ENCODE data around the gene TCHHL1. TPM values are rescaled to one million over a fixed set of nuclear protein-coding genes. Genes with fewer than 3 reads are reported as not detected.

Gene TCHHL1
- total and polyA plus RNA-seq, 9 of the 15 experiments (the other 6 are each of a cell fraction or from before 2014, with no cell fraction given), result not detected

DNA sequence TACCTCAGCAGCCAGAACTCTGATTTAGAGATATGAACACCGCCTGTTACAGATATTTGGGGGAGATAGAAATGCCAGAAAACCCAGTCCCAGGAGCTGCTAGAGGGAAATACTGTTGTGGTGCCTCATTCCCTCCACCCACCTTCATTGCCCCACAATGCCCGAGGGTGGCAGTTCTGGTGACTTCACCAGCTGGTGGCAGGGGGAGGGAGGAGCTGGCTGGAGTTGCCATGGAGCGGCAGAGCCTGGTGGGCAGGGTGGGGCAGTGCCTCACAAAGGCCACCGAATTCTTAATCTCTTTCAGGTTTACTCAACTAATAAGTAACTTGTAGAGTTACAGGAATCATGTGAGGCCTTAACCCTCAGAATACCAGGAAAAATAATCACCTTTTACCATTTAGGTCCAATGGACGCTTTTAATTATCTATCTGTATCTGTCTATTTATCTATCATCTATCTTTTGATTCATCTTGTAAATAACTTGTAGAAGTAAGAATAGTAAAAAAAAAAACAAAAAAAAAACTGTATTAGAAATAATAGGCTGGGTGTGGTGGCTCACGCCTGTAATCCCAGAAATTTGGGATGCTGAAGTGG, 40.4 kb downstream of the TCHHL1 start (continued):
- TF ChIP-seq, protein P1, sequence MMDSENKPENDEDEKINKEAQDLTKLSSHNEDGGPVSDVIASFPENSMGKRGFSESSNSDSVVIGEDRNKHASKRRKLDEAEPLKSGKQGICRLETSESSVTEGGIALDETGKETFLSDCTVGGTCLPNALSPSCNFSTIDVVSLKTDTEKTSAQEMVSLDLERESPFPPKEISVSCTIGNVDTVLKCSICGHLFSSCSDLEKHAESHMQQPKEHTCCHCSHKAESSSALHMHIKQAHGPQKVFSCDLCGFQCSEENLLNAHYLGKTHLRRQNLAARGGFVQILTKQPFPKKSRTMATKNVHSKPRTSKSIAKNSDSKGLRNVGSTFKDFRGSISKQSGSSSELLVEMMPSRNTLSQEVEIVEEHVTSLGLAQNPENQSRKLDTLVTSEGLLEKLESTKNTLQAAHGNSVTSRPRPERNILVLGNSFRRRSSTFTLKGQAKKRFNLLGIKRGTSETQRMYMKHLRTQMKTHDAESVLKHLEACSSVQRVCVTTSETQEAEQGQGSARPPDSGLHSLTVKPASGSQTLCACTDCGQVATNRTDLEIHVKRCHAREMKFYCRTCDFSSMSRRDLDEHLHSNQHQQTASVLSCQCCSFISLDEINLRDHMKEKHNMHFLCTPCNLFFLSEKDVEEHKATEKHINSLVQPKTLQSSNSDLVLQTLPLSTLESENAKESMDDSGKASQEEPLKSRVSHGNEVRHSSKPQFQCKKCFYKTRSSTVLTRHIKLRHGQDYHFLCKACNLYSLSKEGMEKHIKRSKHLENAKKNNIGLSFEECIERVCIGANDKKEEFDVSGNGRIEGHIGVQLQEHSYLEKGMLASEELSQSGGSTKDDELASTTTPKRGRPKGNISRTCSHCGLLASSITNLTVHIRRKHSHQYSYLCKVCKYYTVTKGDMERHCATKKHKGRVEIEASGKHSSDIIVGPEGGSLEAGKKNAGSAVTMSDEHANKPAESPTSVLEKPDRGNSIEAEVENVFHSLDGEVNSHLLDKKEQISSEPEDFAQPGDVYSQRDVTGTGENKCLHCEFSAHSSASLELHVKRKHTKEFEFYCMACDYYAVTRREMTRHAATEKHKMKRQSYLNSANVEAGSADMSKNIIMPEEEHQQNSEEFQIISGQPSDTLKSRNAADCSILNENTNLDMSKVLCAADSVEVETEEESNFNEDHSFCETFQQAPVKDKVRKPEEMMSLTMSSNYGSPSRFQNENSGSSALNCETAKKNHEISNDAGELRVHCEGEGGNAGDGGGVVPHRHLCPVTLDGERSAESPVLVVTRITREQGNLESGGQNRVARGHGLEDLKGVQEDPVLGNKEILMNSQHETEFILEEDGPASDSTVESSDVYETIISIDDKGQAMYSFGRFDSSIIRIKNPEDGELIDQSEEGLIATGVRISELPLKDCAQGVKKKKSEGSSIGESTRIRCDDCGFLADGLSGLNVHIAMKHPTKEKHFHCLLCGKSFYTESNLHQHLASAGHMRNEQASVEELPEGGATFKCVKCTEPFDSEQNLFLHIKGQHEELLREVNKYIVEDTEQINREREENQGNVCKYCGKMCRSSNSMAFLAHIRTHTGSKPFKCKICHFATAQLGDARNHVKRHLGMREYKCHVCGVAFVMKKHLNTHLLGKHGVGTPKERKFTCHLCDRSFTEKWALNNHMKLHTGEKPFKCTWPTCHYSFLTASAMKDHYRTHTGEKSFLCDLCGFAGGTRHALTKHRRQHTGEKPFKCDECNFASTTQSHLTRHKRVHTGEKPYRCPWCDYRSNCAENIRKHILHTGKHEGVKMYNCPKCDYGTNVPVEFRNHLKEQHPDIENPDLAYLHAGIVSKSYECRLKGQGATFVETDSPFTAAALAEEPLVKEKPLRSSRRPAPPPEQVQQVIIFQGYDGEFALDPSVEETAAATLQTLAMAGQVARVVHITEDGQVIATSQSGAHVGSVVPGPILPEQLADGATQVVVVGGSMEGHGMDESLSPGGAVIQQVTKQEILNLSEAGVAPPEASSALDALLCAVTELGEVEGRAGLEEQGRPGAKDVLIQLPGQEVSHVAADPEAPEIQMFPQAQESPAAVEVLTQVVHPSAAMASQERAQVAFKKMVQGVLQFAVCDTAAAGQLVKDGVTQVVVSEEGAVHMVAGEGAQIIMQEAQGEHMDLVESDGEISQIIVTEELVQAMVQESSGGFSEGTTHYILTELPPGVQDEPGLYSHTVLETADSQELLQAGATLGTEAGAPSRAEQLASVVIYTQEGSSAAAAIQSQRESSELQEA (IDR thresholded peaks at IDR 0.05; ENCODE audit: low read depth), result no peak
- TF ChIP-seq CBX3 (IDR thresholded peaks at IDR 0.05; ENCODE audit: borderline replicate concordance in 1 of 2, low read length in 2 of 2) (no peak), ZFP36 (IDR thresholded peaks at IDR 0.05; ENCODE audit: low read depth, low read length, partially characterized antibody) (no peak), POLR2A (conservative IDR thresholded peaks at IDR 0.05) (peak; percentile 40; the same call in 1 of the 2 replicates), SMC3 (conservative IDR thresholded peaks at IDR 0.05; ENCODE audit: insufficient read depth, low read depth, low read length) (no peak), NBN (IDR thresholded peaks at IDR 0.05; ENCODE audit: low read depth) (no peak), CBFA2T2 (conservative IDR thresholded peaks at IDR 0.05) (no peak), FOSL1 (tag; conservative IDR thresholded peaks at IDR 0.05) (peak; percentile 59; the same call in 1 of the 2 replicates), SAP30 (IDR thresholded peaks at IDR 0.05; ENCODE audit: borderline replicate concordance, insufficient read depth, low read depth, low read length, poor library complexity, severe bottlenecking) (no peak), SRSF1 (IDR thresholded peaks at IDR 0.05; ENCODE audit: low read depth, low read length) (no peak), SAFB2 (IDR thresholded peaks at IDR 0.05; ENCODE audit: borderline replicate concordance, low read depth, low read length, severe bottlenecking) (no peak), ZNF668 (CRISPR knock-in tag; IDR thresholded peaks at IDR 0.05) (no peak), STAT5A (IDR thresholded peaks at IDR 0.05; ENCODE audit: borderline replicate concordance, low read length) (no peak), TEAD1 (CRISPR knock-in tag; IDR thresholded peaks at IDR 0.05) (0 out of 4 replicates have a peak, but pooled peaks of 1 of the 2 experiments have one; percentile 7), MIER1 (IDR thresholded peaks at IDR 0.05; ENCODE audit: low read depth) (peak; percentile 32; the same call in 1 of the 2 replicates)
- TF ChIP-seq, protein P2, sequence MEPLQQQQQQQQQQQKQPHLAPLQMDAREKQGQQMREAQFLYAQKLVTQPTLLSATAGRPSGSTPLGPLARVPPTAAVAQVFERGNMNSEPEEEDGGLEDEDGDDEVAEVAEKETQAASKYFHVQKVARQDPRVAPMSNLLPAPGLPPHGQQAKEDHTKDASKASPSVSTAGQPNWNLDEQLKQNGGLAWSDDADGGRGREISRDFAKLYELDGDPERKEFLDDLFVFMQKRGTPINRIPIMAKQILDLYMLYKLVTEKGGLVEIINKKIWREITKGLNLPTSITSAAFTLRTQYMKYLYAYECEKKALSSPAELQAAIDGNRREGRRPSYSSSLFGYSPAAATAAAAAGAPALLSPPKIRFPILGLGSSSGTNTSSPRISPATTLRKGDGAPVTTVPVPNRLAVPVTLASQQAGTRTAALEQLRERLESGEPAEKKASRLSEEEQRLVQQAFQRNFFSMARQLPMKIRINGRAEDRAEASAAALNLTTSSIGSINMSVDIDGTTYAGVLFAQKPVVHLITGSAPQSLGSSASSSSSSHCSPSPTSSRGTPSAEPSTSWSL (CRISPR knock-in tag; IDR thresholded peaks at IDR 0.05; ENCODE audit: borderline replicate concordance), result no peak
- TF ChIP-seq, protein P3, sequence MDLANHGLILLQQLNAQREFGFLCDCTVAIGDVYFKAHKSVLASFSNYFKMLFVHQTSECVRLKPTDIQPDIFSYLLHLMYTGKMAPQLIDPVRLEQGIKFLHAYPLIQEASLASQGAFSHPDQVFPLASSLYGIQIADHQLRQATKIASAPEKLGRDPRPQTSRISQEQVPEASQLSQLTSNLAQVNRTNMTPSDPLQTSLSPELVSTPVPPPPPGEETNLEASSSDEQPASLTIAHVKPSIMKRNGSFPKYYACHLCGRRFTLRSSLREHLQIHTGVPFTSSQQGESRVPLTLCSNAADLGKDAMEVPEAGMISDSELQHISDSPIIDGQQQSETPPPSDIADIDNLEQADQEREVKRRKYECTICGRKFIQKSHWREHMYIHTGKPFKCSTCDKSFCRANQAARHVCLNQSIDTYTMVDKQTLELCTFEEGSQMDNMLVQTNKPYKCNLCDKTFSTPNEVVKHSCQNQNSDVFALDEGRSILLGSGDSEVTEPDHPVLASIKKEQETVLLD (IDR thresholded peaks at IDR 0.05), result no peak
